Measurements from ENCODE around the gene MOCOS. TPM values are rescaled to one million over a fixed set of nuclear protein-coding genes. Genes with fewer than 3 reads are reported as not detected.

Gene MOCOS
- total RNA-seq, 3 donors from 2014 or later: 5.2 to 9.7 (median 9.1) TPM

GRCh38 chr18:36296650-36297416 lies 109.5 kb downstream of the MOCOS start:
- H3K27me3 ChIP-seq: no peaks in the 10 kb centered on the region
- H3K27ac ChIP-seq: peak overlapping the region; percentile 65 to 84
- H3K9me3 ChIP-seq: no peaks in the 10 kb centered on the region
- no peaks in the 10 kb centered on the region for H3K4me1 ChIP-seq
- peak overlapping the region; percentile 53 to 94 (median 73) for H3K4me3 ChIP-seq
- intact Hi-C loops (cut with DNase I; ENCODE audit: low total_unique reads): no loop called here
- no peaks in the 10 kb centered on the region for H3K36me3 ChIP-seq
- TF ChIP-seq POLR2AphosphoS5 (IDR thresholded peaks at IDR 0.05): no peak
- TF ChIP-seq CTCF (IDR thresholded peaks at IDR 0.05): peak in 2 of 3 donors; percentile 14 to 21
- TF ChIP-seq POLR2A (IDR thresholded peaks at IDR 0.05): no peak
- peak in 1 of 2 donors; percentile 46 for DNase-seq (ENCODE audit: low spot score in 2 of 2)

- DNase-seq (ENCODE audit: low spot score in 2 of 2): peak in 1 of 2 donors; percentile 42
- Histone ChIP-seq H3K9me3 (no peaks in the 10 kb centered on the region), H3K36me3 (no peaks in the 10 kb centered on the region), H3K4me1 (no peaks in the 10 kb centered on the region), H3K27me3 (no peaks in the 10 kb centered on the region), H3K27ac (peak within 1 kb of the TSS; percentile 65 to 84), H3K4me3 (peak within 1 kb of the TSS; percentile 53 to 94 (median 73))
- TF ChIP-seq POLR2A (IDR thresholded peaks at IDR 0.05): no peak
- no peak for TF ChIP-seq CTCF (IDR thresholded peaks at IDR 0.05)
- no peak for TF ChIP-seq POLR2AphosphoS5 (IDR thresholded peaks at IDR 0.05)
- intact Hi-C loops (cut with DNase I; ENCODE audit: low total_unique reads): no loop called here
Measured at GRCh38 chr18:36297417-36298125, 110.3 kb downstream of the MOCOS start, which contains the start of gene FHOD3. FHOD3 (plus strand) TSS chr18:36297713; CDS start chr18:36297836, 123 bp downstream.

- Histone ChIP-seq H3K4me1 (no peaks in the 10 kb centered on the region), H3K27ac (peak overlapping the region; percentile 33 to 84), H3K9me3 (no peaks in the 10 kb centered on the region), H3K4me3 (peak overlapping the region; percentile 53 to 94 (median 73)), H3K36me3 (no peaks in the 10 kb centered on the region), H3K27me3 (no peaks in the 10 kb centered on the region)
- intact Hi-C loops (cut with DNase I; ENCODE audit: low total_unique reads): no loop called here
- no peak for DNase-seq (ENCODE audit: low spot score in 2 of 2)
- TF ChIP-seq POLR2A (IDR thresholded peaks at IDR 0.05) (no peak), POLR2AphosphoS5 (IDR thresholded peaks at IDR 0.05) (no peak), CTCF (IDR thresholded peaks at IDR 0.05) (no peak)
Measured at GRCh38 chr18:36298126-36298741, 110.9 kb downstream of the MOCOS start.

- no peaks in the 10 kb centered on the region for H3K4me1 ChIP-seq
- H3K4me3 ChIP-seq: peak overlapping the region in 1 of 3 donors; percentile 27
- no peaks in the 10 kb centered on the region for H3K27me3 ChIP-seq
- H3K27ac ChIP-seq: no peak overlapping the region
- no peaks in the 10 kb centered on the region for H3K36me3 ChIP-seq
- no peak for TF ChIP-seq CTCF (IDR thresholded peaks at IDR 0.05)
- TF ChIP-seq POLR2A (IDR thresholded peaks at IDR 0.05): no peak
- TF ChIP-seq POLR2AphosphoS5 (IDR thresholded peaks at IDR 0.05): no peak
- intact Hi-C loops (cut with DNase I; ENCODE audit: low total_unique reads): no loop called here
- H3K9me3 ChIP-seq: no peaks in the 10 kb centered on the region
- DNase-seq (ENCODE audit: low spot score in 2 of 2): no peak
Measured at GRCh38 chr18:36299015-36299414, 111.7 kb downstream of the MOCOS start.
